ENCODE results near the gene UBIAD1.

Gene UBIAD1

GRCh38 chr1:11337580-11338073 is 64.6 kb downstream of the UBIAD1 start:
- in situ Hi-C loops (cut with HindIII; ENCODE audit: low sequenced_read_pairs), result no loop called here

All from DLD1 (cell line).